ENCODE results near the gene CORO2B.

CORO2B gene

GRCh38 chr15:68570974-68571373 is 7.8 kb upstream of the CORO2B start:
- Histone ChIP-seq H3K27ac (ENCODE audit: low read depth, low read length) (no peak overlapping the region), H3K79me2 (ENCODE audit: insufficient read depth, low read length) (no peaks in the 10 kb centered on the region), H3K4me3 (ENCODE audit: insufficient read depth, low read length, poor library complexity, severe bottlenecking) (no peak overlapping the region), H3K9ac (ENCODE audit: low read length) (no peak overlapping the region), H3K27me3 (ENCODE audit: low read length) (no peaks in the 10 kb centered on the region; the same call in 1 of the 2 replicates), H4K20me1 (ENCODE audit: low read depth, low read length) (no peaks in the 10 kb centered on the region), H2AFZ (ENCODE audit: low read depth, low read length, severe bottlenecking) (no peak overlapping the region), H3K36me3 (ENCODE audit: low read length) (no peaks in the 10 kb centered on the region), H3K4me2 (ENCODE audit: low read depth, low read length, poor library complexity, severe bottlenecking) (no peak overlapping the region), H3F3A (ENCODE audit: insufficient read depth) (no peaks in the 10 kb centered on the region), H3K9me2 (replicated peaks; ENCODE audit: insufficient read depth, low read length) (no peaks in the 10 kb centered on the region), H3K9me3 (ENCODE audit: insufficient read depth, low read length) (no peaks in the 10 kb centered on the region)
- no peak for TF ChIP-seq CTCF (IDR thresholded peaks at IDR 0.05; ENCODE audit: insufficient read depth, low read length, poor library complexity, severe bottlenecking)
- no peak for TF ChIP-seq EZH2phosphoT487 (conservative IDR thresholded peaks at IDR 0.05; ENCODE audit: low read length)

- Histone ChIP-seq H2AFZ (ENCODE audit: low read depth, low read length, severe bottlenecking) (no peak overlapping the region), H3K27ac (ENCODE audit: low read depth, low read length) (no peak overlapping the region), H3K4me3 (ENCODE audit: insufficient read depth, low read length, poor library complexity, severe bottlenecking) (no peak overlapping the region), H3K79me2 (ENCODE audit: insufficient read depth, low read length) (no peaks in the 10 kb centered on the region), H4K20me1 (ENCODE audit: low read depth, low read length) (no peaks in the 10 kb centered on the region), H3K27me3 (ENCODE audit: low read length) (no peaks in the 10 kb centered on the region; the same call in 1 of the 2 replicates), H3F3A (ENCODE audit: insufficient read depth) (no peaks in the 10 kb centered on the region), H3K9ac (ENCODE audit: low read length) (no peak overlapping the region), H3K36me3 (ENCODE audit: low read length) (no peaks in the 10 kb centered on the region), H3K9me3 (ENCODE audit: insufficient read depth, low read length) (no peaks in the 10 kb centered on the region), H3K9me2 (replicated peaks; ENCODE audit: insufficient read depth, low read length) (no peaks in the 10 kb centered on the region), H3K4me2 (ENCODE audit: low read depth, low read length, poor library complexity, severe bottlenecking) (no peak overlapping the region)
- TF ChIP-seq CTCF (IDR thresholded peaks at IDR 0.05; ENCODE audit: insufficient read depth, low read length, poor library complexity, severe bottlenecking) (no peak), EZH2phosphoT487 (conservative IDR thresholded peaks at IDR 0.05; ENCODE audit: low read length) (no peak)
Observed at GRCh38 chr15:68571582-68571981, 7.2 kb upstream of the CORO2B start.

- Histone ChIP-seq H3K4me3 (ENCODE audit: insufficient read depth, low read length, poor library complexity, severe bottlenecking) (no peak overlapping the region), H3K27me3 (ENCODE audit: low read length) (no peaks in the 10 kb centered on the region; the same call in 1 of the 2 replicates), H2AFZ (ENCODE audit: low read depth, low read length, severe bottlenecking) (no peak overlapping the region), H3K27ac (ENCODE audit: low read depth, low read length) (no peak overlapping the region), H4K20me1 (ENCODE audit: low read depth, low read length) (no peaks in the 10 kb centered on the region), H3K9me2 (replicated peaks; ENCODE audit: insufficient read depth, low read length) (no peaks in the 10 kb centered on the region), H3F3A (ENCODE audit: insufficient read depth) (no peaks in the 10 kb centered on the region), H3K79me2 (ENCODE audit: insufficient read depth, low read length) (no peaks in the 10 kb centered on the region), H3K4me2 (ENCODE audit: low read depth, low read length, poor library complexity, severe bottlenecking) (no peak overlapping the region), H3K9ac (ENCODE audit: low read length) (no peak overlapping the region), H3K9me3 (ENCODE audit: insufficient read depth, low read length) (no peaks in the 10 kb centered on the region), H3K36me3 (ENCODE audit: low read length) (no peaks in the 10 kb centered on the region)
- TF ChIP-seq CTCF (IDR thresholded peaks at IDR 0.05; ENCODE audit: insufficient read depth, low read length, poor library complexity, severe bottlenecking) (no peak), EZH2phosphoT487 (conservative IDR thresholded peaks at IDR 0.05; ENCODE audit: low read length) (no peak)
Observed at GRCh38 chr15:68572309-68572708, 6.5 kb upstream of the CORO2B start.
